H7 (cell line): ENCODE measurements around the gene MAB21L4. TPM values are rescaled to one million over a fixed set of nuclear protein-coding genes. Genes with fewer than 3 reads are reported as not detected.
A peak's percentile ranks its signal among the peaks of the same experiment; 100 is the strongest.

Experiments used
- DNase-seq: peaks from one replicate; pipeline ENCODE4 v3.0.0; 2012
- H3K27me3 ChIP-seq: 2 replicates; pipeline ENCODE4 v1.6.0; 2011; ENCODE audit warnings: mild to moderate bottlenecking, low read length; ENCODE audit not compliant: control insufficient read depth, insufficient read depth
- H3K36me3 ChIP-seq: replicated peaks from 2 replicates; pipeline ENCODE4 v1.5.1; 2011; ENCODE audit warnings: low read length; ENCODE audit not compliant: control insufficient read depth, insufficient read depth
- H3K4me3 ChIP-seq: 2 replicates; pipeline ENCODE4 v1.5.1; 2011; ENCODE audit warnings: low read depth, mild to moderate bottlenecking, control low read depth, low read length, moderate library complexity; ENCODE audit not compliant: insufficient read depth
- total RNA-seq: library from RNA; depleted of rRNA; stranded (reverse); fragments of >200 nt; shearing (Covaris generic); gene quantifications from 2 replicates; pipeline ENCODE4 v1.2.3, GENCODE V29; 2014

The MAB21L4 gene
- total RNA-seq, 1 experiment from 2014 or later = not detected

DNA sequence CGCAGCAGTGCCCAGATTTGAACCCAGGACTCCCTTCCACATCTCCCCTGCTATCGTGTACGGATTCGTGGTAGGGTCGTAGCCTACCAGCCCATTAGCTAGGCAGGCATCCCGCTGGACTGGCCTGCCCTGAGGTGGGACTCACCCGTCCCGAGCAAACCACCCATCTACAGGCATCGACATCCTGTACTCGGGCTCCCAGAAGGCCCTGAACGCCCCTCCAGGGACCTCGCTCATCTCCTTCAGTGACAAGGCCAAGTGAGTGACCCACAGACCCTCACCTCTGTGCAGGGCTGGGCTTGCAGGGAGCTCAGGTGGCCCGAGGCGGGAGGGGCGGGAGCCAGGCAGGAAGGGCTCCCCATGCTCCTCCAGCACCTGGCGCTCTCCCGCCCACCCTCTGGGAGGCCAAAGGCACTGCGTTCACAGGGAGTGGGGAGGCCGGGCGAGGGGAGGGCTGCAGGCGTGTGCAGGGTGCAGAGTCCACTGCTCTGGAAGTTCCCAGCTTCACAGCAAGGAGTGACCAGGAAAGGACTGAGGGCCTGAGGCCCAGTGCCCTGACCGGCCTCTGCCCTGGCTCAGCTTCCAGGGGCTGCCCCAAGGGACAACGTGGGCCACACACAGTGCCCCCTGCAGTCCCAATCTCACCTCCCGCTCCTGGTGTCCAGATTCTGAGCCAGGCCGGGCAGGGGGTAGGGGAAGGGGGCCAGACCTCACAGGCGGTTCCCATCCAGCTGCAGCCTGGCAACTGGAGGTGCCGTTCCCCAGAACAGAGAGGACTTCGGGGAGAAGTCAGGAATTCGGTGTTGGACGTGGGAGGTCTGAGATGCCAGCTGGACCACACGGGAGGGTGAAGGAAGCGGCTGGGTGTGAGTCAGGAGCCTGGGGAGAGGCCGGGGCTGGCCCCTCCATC lies 21.9 kb downstream of the MAB21L4 start:
- Histone ChIP-seq H3K4me3 (no peak overlapping the region), H3K36me3 (no peaks in the 10 kb centered on the region), H3K27me3 (no peaks in the 10 kb centered on the region)
- peak; percentile 83 for DNase-seq

DNA sequence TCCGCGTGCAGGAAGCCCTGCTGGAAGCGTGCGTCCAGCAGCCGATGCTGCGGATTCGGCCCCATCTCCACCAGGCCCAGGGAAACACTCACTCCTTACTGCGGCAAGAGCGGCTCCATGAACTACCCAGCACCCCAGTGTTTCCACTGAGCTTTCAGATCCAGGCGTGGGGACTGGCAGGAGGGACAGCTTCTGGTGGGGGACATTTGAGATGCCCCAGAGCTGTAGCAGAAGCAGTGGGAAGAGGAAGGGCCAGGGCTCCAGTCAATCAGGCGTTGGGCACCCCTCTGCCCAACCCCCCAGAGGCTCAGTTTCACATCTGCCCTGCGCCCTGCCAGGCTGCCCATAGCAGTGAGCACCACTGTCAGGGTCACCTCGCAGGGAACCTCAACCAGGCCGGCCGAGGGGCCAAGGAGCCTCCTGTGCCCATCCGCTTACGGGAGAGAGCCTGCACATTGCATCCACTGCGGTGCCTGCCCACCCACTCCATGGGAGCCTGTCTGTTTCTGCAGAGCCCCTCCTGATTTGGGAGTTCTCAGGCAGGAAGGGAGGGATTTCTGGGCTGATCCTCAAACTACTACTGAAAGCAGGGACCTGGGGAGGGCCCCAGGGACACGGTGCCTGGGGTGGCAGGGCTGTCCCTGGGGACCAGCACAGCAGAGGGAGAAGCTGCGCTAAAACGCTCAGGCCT lies 22.7 kb downstream of the MAB21L4 start:
- H3K4me3 ChIP-seq = no peak overlapping the region
- no peaks in the 10 kb centered on the region for H3K27me3 ChIP-seq
- H3K36me3 ChIP-seq = no peaks in the 10 kb centered on the region
- DNase-seq = peak; percentile 57

DNA sequence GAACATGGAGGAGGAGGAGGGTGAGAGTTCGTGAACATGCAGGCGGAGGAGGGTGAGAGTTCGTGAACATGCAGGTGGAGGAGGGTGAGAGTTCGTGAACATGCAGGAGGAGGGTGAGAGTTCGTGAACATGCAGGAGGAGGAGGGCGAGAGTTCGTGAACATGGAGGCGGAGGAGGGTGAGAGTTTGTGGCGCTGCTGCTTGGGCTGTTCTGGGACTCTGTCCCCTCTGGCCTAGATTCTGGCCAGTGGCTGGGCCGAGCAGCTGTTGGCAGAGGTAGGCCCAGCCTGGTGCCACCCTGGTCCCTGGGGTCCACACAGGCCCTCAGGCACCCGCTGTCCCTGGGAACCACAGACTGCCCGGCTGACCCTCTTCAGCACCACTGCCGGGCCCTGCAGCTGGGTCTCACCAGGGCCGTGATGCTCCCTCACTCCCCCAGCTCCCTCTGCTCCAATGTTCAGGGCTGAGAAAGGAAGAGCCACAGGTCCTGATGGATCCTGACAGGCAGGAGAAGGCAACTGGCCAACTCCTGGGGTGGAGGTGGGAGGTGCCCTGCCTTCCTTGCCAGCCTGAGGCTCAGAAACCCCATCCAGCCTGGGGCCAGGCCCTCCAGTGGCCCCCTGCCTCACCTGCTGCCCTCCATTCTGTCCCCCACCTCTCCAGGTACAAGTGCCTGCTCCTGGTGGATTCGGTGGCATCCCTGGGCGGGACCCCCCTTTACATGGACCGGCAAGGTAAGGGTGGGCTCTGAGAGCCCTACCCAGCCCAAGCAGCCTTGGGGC lies 23.4 kb downstream of the MAB21L4 start:
- Histone ChIP-seq H3K4me3 (no peak overlapping the region), H3K27me3 (no peaks in the 10 kb centered on the region), H3K36me3 (no peaks in the 10 kb centered on the region)
- DNase-seq = no peak

DNA sequence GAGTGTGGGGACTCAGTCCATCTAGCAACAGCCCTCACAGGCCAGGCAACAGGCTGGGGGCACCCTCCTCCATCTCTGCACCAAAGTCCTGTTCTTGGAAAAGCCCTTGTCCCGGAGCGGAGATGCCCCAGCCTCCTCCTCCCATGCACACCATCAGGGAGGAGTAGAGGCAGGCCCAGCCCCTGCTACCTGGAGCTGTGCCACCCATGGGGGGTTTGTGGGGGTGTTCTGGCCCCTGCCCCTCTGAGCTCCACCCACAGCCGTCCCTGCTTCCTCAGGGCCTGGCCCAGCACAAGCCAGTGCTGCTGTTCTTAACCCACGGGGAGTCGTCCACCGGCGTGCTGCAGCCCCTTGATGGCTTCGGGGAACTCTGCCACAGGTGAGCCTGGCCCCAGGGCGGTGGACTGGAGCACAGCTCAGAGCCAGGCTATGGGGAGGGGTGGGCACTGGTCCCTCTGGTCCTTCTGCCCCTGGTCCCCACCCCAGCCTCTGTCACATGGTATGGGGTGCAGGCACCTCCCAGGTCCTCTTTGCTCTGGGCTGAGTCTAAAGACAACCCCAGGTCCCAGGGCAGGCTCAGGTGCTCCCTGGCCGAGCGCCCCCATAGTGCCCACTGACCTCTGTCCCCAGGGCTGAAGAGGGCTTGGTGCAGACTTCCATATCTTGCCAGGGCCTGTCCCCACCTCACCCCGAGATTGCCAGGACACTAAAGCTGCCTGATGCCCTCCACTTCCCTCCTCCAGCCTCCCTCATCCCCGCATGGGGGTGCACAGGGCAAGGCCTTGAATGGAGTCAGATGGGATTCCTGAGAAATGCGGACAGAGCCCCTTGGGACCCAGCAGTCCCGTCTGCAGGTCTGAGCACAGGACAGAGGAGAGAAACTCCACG lies 24.6 kb downstream of the MAB21L4 start:
- H3K36me3 ChIP-seq = no peaks in the 10 kb centered on the region
- peak; percentile 54 for DNase-seq

DNA sequence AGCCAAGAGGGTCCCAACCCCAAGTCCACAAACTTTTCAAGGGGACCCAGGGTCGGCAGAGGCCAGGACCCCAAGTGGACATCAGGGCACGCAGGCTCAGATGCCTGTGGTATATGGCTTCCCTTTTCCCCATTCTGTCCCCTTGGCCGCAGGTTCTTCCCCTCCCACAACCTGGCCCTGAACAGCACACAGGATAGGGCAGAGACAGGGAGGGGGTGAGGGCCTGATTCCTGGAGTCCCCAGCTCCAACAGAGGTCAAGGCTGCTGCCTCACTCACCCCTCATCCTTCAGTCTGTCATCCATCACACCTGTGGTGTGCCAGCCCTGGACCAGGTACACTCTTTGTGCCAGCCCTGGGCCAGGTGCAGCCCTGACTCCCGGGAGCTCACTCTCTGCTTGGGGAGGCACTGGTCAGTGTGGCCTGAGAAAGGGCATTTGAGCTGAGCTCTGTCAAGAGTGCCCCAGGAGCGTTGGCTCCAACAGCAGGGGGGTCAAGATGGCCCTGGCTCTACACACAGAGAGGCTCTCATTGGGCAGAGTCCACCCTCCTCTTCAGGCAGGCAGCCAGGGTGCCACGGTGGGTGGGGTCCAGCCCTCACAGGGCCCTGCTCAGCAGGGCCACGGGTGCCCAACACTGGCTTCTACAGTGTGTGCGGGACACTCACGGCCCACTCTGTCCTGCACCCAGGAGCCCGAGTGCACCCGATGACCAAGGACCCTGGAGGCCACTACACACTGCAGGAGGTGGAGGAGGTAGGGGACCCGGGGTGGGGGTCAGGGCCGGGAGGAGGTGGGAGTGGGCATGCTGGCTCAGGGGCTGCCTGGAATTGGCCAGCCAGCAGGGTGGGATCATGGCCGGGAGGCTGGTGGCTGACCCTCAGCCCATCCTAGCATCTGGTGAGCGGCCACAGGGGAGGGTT lies 25.7 kb downstream of the MAB21L4 start:
- peak; percentile 49 for DNase-seq
- no peak overlapping the region for H3K4me3 ChIP-seq
- H3K27me3 ChIP-seq = no peaks in the 10 kb centered on the region
- H3K36me3 ChIP-seq = no peaks in the 10 kb centered on the region

More for the DNA sequence above, 24.6 kb downstream of the MAB21L4 start:
- no peak overlapping the region for H3K4me3 ChIP-seq
- no peaks in the 10 kb centered on the region for H3K27me3 ChIP-seq

GRCh38 chr2:240869109-240869955 lies 26.6 kb downstream of the MAB21L4 start:
- H3K27me3 ChIP-seq = no peaks in the 10 kb centered on the region
- no peaks in the 10 kb centered on the region for H3K36me3 ChIP-seq
- peak; percentile 63 for DNase-seq
- H3K4me3 ChIP-seq = no peak overlapping the region

DNA sequence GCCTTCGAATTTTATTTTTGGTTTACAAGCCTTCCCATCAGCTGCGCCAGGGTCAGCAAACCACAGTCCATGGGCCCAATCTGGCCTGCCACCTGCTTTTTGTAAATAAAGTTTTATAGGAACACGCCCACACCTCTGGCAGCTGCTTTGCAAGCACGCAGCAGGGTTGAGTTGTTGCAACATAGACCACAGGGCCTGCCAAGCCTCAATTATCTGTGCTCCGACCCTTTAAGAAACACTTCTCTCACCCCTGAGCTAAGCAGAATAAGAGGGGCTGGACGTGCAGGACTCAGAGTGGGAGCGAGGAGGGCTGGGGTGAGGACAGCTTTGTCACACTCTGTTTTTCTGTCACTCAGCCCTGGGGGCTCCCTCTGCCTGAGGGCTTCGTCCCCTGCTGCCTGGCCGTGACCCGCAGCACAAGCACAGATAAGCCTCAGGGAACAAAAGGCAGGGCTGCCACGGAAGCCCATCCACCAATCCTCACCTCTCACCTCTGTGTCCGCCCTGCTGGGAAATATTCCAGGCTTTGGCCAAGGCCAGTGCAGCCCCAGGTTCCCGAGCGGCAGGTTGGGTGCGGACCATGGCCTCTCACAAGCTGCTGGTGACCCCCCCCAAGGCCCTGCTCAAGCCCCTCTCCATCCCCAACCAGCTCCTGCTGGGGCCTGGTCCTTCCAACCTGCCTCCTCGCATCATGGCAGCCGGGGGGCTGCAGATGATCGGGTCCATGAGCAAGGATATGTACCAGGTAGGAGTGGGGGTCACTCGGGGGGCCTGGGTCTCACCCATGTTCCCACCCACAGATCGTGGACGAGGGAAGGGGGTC lies 27.5 kb downstream of the MAB21L4 start, which contains the start of gene AGXT:
Gene AGXT, plus strand, starts transcription at position 539 of the 823 bp plus-strand sequence. Its CDS starts 42 bp downstream, at position 581.
- no peaks in the 10 kb centered on the region for H3K27me3 ChIP-seq
- no peaks in the 10 kb centered on the region for H3K36me3 ChIP-seq
- H3K4me3 ChIP-seq = no peak within 1 kb of the TSS
- DNase-seq = peak; percentile 51

GRCh38 chr2:240865391-240865790 lies 30.6 kb downstream of the MAB21L4 start:
- Histone ChIP-seq H3K27me3 (no peaks in the 10 kb centered on the region), H3K4me3 (no peak overlapping the region)
- no peak for DNase-seq

DNA sequence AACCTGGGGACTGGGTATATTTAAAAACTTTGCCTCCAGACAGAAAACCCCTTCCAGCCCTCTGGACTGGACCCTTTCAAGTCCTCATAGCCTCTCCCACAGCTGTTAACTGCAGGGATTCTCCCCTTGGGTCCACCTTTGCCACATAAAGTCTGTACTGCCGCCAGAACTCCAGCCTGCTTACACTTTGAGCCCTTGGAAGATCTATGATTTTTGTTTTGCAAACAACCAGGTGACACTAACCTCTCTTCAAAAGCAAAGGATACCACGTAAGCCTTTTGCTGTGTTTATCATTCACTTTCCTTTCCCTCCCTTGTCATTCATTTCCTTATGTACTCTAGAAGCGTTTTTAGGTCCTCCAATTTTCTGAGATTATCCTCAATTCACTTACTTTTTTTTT lies 31.5 kb downstream of the MAB21L4 start:
- Histone ChIP-seq H3K27me3 (no peaks in the 10 kb centered on the region), H3K4me3 (no peak overlapping the region), H3K36me3 (no peaks in the 10 kb centered on the region)
- DNase-seq = no peak

More at GRCh38 chr2:240865391-240865790, 30.6 kb downstream of the MAB21L4 start:
- no peaks in the 10 kb centered on the region for H3K36me3 ChIP-seq

DNA sequence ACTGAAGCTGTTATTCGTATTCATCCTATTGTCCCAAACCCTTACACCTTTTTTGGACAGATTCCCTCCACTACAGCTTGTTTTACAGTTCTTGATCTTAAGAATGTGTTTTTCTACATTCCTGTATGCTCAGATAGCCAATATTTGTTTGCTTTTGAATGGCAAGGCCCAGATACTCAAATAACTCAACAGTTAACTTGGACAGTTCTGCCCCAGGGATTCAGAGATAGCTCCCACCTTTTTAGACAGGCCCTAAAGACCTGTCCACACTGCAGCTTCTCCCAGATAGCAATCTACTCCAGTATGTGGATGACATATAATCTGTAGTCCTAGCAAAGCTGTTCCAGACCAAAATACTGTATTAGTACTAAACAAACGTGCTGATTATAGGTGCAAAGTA lies 34.4 kb downstream of the MAB21L4 start:
- DNase-seq = no peak
- no peaks in the 10 kb centered on the region for H3K36me3 ChIP-seq
- no peaks in the 10 kb centered on the region for H3K27me3 ChIP-seq
- no peak overlapping the region for H3K4me3 ChIP-seq

DNA sequence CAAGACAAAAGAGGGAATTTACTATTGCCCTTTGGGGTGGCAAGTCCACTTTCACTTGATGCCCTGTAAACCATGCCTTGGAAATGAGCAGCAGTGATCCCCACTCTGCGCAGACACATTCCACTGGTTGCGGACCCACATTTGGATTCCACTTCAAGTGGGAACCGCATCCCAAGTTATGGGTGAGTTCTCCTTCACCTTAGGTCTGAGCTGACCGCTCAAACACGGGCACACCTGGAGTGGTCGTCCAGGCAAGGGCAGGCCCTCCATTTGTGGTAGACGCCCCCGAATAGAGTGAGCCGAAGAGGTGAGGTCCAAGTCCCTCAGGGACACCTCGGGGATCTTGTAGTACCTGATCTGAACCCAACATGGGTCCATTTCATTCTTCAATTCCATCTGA lies 37.1 kb downstream of the MAB21L4 start:
- no peak overlapping the region for H3K4me3 ChIP-seq
- no peaks in the 10 kb centered on the region for H3K27me3 ChIP-seq
- no peaks in the 10 kb centered on the region for H3K36me3 ChIP-seq
- DNase-seq = no peak

DNA sequence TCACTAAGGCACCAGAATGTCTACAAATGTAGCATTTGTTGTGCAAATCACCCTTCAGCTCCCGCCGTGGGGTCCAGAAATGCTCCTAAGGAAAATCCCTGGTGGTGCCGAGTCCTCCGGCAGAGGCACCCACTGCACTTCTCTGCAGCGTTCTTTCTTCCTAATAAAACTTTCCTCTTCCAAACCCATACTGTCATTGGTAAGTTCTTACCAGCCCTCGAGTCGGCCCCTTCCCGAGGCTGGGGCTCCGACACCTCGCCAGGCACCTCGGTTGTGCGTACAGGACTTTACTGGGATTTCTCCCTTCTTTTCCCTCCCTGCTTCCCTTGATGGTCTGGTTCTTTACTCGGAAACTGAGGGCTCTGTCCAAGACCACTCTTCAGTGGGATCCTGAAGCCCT lies 37.6 kb downstream of the MAB21L4 start:
- DNase-seq = peak; percentile 22
- no peak overlapping the region for H3K4me3 ChIP-seq
- no peaks in the 10 kb centered on the region for H3K36me3 ChIP-seq
- H3K27me3 ChIP-seq = no peaks in the 10 kb centered on the region
